ENCODE data around the gene NTSR1.

- TF ChIP-seq CTCF (IDR thresholded peaks at IDR 0.05) (no peak), EZH2 (IDR thresholded peaks at IDR 0.05) (no peak), EZH2phosphoT487 (IDR thresholded peaks at IDR 0.05) (no peak)
Measured at GRCh38 chr20:62717933-62718332, 9.3 kb downstream of the NTSR1 start.

Measured in neural progenitor cell (in vitro differentiated cells).